ENCODE data around the gene MYO3B.

DNA sequence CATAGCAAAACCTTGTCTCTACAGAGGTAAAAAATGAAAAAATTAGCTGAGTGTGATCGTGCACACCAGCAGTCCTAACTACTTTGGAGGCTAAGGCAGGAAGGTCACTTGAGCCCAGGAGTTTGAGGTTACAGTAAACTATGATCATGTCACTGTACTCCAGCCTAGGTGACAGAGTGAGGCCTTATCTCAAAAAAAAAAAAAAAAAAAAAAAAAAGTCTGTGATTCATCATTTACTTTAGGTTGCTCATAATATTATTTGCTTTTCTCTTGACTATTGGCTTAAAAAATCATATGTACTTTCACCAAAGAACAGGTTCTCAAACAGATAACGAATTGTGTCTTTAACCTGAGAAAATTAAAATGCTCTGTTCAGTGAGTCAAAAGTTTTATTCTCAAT, 129.1 kb downstream of the MYO3B start:
- TF ChIP-seq, protein P1, sequence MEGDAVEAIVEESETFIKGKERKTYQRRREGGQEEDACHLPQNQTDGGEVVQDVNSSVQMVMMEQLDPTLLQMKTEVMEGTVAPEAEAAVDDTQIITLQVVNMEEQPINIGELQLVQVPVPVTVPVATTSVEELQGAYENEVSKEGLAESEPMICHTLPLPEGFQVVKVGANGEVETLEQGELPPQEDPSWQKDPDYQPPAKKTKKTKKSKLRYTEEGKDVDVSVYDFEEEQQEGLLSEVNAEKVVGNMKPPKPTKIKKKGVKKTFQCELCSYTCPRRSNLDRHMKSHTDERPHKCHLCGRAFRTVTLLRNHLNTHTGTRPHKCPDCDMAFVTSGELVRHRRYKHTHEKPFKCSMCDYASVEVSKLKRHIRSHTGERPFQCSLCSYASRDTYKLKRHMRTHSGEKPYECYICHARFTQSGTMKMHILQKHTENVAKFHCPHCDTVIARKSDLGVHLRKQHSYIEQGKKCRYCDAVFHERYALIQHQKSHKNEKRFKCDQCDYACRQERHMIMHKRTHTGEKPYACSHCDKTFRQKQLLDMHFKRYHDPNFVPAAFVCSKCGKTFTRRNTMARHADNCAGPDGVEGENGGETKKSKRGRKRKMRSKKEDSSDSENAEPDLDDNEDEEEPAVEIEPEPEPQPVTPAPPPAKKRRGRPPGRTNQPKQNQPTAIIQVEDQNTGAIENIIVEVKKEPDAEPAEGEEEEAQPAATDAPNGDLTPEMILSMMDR (IDR thresholded peaks at IDR 0.05), result no peak
- no peak for TF ChIP-seq EP300 (IDR thresholded peaks at IDR 0.05; ENCODE audit: low read depth)
- TF ChIP-seq POLR2AphosphoS5 (IDR thresholded peaks at IDR 0.05), result no peak
